Activated CD4-positive, alpha-beta T cell treated with anti-CD3 and anti-CD28 coated beads, Interleukin-2, amount 50 U/mL, for 16 hours (primary cell): ENCODE measurements around the gene SLC1A5.
A peak's percentile ranks its signal among the peaks of the same experiment; 100 is the strongest.
"Not testable (repeated sequence)": the region's sequence is repeated elsewhere in the genome, so short reads cannot be mapped to it uniquely, and the experiment has no call there.

Source experiments
- DNase-seq: peaks from one replicate; pipeline ENCODE4 v3.0.0-alpha.2; 2020

SLC1A5 gene

DNA sequence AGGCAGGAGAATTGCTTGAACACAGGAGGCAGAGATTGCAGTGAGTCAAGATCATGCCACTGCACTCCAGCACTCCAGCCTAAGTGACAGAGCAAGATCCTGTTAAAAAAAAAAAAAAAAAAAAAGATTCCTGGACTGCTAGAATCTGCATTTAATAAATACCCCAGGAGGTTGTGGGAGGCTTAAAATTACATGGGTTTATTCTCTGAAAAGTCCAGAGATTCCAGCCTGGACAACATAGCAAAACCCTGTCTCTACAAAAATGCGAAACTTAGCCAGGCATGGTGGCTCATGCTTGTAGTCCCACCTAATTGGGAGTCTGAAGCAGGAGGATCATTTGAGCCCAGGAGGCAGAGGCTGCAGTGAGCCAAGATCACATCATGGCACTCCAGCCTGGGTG is 9.5 kb upstream of the SLC1A5 start:
- no peak for DNase-seq

DNA sequence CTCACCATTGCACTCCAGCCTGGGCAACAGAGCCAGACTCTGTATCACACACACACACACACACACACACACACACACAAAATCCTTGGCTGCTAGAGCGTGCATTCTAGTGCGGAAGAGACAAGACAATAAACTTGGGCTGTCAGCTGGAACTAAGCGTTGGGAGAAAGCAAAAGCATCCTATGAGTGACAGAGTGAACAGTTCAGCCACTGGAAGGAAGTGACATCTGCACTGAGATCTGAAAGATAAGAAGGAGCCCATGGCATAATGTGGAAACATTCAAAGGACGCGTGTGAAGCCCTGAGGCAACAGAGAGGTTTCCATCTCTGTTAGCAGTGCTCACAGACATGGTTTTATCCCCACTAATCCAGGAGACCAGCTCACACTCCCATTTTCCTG is 3.5 kb upstream of the SLC1A5 start:
- peak; percentile 66 for DNase-seq

DNA sequence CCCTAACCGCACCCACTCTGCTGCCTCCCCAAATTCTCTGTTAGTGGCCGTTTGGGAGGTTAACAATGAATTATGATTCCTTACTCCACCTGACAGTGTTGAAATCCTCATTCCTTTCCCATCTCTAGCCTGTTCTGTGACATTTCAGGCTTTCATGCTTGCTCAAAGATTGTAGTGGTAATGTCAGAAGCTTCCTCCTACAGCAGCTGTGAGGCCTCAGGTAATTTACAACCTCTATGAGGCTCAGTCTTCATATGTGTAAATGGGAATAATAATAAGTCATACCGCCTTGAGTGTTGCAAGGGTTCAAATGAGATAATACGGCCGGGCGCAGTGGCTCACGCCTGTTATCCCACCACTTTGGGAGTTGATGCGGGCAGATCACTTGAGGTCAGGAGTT is 977 bp upstream of the SLC1A5 start:
- DNase-seq = no peak

DNA sequence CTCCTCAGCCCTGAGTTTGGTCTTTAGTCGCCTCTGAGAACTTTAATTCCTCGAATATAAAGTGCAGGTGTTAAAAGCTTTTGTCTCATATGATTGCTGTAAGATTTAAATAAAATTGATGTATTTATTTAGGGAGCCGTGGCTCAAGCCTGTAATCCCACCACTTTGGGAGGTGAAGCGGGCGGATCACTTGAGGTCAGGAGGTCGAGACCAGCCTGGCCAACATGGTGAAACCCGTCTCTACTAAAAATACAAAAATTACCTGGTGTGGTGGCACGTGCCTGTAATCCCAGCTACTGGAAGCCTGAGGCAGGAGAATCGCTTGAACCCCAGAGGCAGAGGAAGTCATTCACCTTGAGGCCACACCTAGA is 559 bp upstream of the SLC1A5 start:
- DNase-seq = no peak

DNA sequence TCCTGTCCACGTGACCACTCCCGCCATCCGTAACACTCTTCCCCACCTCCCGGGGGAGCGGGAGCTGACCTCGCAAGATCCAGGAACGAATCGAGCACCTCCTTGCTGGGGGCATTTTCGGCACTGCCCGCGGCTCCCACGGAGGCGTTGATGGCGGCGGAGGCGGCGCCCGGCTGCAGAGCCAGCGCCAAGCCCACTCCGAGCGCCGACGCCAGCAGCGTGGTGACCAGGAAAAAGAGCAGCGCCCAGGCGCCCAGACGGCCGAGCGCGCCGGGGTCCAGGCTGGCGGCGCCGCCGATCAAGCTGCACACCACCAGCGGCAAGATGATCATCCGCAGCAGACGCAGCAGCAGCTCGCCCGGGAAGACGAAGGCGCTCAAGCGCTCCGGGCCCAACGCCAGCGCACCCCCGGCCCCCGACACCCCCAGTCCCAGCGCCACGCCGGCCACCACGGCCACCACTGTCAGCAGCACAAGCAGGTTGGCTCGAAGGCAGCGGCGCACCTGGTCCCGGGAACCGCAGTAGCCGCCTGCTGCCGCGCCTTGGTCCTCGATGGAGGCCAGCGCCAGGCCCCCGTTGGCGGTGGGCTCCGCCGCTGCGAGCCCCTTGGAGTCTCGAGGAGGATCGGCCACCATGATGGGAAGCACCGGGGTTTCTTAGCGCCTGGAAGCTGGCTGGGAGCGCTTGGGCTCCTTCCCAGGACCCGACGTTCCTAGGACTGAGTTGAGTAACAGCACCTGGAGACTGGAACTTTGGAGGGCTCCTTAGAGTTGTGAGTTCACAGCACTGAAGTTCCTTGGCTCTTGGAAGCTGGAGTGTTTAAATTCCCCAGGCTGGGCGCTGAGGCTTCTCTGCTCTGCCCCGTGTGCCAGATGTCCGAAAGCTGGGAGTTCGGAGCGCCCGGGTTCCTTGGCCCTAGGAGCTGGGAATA is 798 bp downstream of the SLC1A5 start:
- peak; percentile 44 for DNase-seq

DNA sequence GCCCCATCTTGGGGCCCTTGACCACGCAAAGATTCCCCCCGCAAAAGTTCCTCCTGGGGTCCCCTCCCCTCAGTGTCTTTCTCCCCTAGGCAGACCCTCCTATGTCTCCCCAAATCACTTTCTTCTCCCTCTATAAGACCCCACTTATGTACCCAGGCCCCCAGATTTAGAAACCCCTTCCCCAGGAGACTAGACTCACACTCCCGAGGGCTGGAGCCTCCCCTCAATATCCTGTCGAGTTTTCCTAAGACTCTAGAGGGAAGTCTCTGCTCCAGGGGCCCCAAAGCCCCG is 1.4 kb downstream of the SLC1A5 start:
- no peak for DNase-seq

DNA sequence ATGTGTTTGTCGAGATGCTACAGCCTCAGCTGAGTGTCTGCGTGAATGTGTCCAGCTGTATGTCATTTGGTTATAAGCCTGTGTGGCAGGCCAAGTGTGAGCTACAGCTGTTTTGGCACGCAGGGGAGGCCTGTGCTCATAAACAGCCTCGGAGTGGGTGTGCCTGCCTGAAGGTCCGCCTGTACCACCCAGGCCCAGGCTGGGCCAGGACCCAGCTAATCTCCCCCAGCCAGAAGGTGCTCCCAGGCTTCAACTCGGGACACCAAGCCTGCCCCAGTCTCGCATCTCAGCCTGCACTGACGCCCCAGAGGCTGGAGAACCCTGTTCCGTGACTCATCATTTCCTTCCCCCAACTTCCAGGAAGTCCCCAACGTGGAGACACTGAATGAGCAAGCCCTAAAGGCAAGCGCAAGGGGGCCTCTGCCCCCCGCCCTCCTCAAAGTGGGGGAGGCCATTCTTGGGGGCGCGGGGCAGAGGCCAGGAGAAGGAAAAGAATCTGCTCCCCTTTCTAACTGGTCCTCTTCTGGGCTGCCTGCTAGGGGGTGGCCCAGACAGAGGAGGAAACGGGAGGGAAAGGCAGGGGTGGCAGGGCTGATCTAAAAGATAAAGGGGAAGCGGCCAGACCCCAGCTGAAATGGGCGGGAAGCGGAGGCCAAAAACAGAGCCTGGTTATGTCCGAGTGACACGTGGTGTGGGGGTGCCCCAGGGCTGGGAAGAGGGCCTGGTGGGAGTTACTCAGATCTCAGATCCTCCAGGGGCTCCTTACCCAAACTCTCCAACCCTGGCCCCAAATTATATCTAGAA is 2.0 kb downstream of the SLC1A5 start:
- peak; percentile 95 for DNase-seq

DNA sequence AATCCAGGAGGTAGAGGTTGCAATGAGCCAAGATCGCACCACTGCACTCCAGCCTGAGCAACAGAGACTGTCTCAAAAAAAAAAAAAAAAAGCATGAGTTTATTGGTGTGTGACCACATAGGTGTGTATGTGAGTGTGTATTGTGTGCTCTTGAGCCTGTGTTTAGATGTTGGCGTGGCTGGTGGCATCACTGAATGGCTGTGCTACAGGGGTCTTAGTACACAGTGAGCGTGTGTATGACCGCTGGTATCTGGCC is 2.5 kb downstream of the SLC1A5 start:
- no peak for DNase-seq

DNA sequence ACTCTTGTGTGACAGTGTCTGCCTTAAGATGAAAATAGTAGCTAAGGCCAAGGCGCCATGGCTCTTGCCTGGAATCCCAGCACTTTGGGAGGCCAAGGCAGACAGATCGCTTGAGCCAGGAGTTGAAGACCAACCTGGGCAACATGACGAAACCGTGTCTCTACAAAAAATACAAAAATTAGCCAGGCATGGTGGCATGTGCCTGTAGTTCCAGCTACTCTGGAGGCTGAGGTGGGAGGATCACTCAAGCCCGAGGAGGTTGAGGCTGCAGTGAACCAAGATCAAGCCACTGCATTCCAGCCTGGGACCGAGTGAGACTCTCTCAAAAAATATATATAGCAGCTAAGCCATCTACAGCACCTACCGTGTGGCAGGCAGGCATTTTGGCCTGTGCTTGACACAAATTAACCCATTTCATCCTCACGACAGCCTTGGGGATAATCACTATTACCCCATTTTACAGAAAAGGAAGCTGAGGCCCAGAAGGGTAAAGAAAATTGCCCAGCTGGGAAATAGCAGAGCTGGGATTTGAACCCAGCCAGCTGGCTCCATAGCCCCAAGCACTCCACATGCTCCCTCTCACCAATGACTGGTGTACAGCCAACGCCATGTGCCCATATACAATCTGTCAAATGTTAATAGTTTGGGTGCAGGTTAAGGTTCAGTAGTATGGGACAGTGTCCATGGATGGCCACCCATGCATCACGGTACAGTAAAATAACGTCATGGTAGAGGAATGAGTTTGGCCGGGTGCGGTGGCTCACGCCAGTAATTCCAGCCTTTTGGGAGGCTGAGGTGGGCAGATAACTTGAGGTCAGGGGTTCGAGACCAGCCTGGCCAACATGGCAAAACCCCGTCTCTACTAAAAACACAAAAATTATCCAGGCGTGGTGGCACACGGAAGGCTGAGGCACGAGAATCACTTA is 3.1 kb downstream of the SLC1A5 start:
- peak; percentile 20 for DNase-seq

DNA sequence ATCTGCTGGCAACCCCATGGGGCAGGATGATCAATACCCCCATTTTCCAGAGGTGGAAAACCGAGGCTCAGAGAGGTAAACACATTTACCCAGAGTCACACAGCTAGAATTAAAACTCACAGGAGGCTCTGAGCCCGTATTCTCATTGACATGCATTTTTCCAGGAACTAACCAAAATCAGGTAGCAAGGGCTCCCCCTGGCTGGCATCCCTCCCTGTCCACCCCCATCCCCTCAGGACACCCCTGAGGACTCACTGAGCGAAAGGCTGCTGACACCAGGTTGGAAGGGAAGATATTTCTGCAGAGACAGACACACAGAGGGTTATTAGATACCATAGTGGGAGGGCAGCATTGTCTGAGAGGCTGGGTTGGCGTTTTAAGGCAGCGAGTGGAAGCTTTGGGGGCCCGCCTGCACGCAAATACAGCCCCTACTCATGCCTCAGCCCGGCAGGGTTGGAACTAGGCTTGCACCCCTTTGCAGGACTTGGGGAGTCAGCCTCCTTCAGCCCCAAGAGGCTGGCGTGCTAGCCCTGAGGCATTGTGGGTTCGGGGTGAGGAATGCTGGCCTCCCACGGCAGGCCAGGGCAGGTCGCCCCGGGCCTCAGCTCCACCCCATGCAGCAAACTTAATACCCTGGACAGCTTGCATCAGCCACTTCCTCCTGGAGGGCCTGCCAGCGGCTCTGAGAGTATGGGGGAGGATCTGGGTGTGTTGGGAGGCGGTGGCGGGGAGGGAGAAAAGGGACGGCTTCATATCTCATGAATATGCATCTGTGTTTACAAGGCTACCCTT is 3.9 kb downstream of the SLC1A5 start:
- DNase-seq = peak; percentile 93

DNA sequence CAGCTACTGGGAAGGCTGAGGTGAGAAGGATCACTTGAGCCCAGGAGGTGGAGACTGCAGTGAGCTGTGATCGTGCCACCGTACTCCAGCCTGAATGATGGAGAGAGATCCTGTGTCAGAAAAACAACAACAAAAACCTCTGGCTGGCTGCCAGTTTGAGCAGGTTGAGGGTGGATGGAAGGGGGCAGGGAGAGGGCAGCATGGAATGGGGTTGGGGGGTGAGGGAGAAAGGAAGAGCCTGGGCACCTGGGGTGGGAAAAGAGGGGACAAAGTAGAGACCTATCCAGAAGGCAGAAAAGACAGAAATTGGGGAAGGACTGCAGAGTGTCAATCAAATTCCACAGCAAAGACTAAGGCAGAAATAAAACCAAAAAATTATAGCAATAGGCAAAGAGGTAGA is 4.7 kb downstream of the SLC1A5 start:
- DNase-seq = no peak

DNA sequence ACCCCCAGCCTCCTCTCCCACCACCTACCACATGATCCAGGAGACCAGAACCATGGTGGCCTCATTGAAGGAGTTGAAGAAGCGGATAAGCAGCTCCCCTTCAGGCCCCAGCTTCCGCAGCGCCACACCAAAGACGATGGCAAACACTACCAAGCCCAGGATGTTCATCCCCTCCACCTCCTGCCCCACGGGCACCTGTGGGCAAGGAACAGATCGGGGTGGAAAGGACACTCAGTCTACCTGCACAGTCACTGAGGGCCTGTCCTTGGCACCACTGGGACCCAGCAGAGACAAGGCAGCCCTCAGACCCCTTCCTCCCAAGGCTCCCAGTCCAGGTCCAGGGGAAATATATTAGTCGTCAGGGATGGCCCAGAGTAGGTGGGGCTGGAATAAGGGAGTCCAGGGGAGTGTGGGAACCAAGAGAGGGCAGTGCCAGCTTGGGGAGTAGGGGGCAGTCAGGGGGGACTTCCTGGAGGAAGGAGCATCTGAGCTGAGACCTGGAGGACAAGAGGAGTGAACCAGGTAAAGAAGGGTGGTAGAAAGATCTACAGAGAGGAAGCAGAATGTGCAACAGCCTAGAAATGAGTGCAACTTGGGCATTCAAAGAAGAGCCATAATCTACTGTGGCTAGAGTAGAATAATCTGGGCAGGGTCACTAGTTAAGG is 5.9 kb downstream of the SLC1A5 start:
- no peak for DNase-seq

DNA sequence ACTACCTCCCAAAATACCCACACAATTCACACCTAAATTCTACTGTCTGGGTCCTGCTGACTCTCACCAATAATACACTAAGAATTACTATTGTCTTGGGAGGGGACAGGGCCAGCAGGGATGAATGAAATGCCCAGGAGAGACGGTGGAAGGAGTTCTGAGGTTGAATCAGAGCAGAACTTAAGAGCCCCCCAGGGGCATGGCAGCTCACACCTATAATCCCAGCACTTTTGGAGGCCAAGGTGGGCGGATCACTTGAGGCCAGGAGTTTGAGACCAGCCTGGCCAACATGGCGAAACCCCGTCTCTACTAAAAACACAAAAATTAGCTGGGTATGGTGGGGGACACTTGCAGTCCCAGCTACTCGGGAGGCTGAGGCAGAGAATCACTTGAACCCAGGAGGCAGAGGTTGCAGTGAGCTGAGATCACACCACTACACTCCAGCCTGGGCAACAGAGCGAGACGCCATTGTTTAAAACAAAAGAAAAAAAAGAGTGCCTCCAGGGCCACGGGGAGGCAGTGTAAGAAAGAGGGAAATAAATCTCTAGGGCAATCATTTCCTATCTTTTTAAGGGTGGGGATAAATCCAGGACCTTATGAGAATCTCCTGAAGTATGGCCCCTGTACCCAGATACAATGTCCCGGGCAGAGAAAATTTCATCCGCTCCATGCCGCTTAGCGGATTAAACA is 10.3 kb downstream of the SLC1A5 start:
- DNase-seq = not testable (repeated sequence)

DNA sequence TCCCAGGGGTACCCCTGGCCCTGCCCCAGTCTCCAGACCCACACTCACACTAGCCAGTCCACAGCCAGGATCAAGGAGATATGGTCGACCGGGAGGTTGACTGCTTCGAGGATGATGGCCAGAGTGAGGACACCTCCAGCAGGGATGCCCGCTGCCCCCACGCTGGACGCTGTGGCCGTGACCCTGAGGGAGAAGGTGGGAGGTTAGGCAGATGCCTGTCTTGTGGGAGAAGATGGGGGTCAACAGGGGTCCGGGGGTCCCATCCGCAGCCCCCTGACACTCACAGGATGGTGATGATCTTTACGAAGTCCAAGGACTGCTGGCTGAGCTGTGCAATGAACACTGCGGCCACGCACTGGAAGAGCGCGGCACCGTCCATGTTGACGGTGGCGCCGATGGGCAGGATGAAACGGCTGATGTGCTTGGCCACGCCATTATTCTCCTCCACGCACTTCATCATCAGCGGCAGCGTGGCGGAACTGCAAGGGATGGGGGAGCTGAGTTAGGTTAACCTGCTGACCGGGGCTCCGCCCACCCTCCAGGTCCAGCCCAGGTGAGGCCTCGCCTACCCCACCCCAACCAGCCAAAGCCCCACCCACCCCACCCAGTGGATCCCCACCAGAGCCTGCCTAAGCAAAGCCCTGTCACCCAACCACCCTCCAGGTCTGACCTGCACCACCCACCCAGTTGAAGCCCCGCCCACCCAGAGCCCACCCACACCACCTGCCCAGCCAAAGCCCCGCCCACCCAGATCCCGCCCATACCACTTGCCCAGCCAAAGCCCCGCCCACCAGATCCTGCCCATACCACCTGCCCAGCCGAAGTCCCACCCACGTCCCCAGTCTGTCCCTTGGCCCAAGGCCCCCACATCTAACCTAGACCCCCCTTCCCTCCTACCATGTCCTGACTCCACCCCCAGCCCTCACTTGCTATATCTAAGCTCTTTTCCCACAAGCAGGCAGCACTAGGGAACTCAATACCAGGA is 11.2 kb downstream of the SLC1A5 start:
- peak; percentile 26 for DNase-seq

DNA sequence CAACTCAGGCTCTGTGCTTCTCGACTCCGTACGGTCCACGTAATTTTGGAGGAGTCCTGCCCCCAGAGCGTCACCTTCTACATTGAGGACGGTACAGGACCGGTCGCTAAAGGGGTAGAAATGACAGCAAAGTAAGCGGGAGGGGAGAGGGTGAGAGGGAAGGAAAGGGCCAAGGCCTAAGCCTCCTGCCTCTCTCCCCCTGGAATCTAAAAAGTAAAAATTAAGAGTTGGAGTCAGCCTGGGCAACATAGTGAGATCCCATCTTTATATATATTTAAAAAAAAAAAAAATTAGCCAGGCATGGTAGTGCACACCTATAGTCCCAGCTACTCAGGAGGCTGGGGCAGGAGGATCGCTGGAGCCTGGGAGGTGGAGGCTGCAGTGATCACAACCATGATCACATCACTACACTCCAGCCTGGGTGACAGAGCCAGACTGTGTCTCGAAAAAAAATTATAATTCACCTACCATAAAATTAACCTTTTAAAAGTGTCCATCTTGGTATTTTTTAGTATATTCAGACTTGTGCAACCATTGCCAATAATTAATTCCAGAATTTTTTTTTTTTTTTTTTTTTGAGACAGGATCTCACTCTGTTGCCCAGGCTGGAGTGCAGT is 12.6 kb downstream of the SLC1A5 start:
- DNase-seq = no peak

DNA sequence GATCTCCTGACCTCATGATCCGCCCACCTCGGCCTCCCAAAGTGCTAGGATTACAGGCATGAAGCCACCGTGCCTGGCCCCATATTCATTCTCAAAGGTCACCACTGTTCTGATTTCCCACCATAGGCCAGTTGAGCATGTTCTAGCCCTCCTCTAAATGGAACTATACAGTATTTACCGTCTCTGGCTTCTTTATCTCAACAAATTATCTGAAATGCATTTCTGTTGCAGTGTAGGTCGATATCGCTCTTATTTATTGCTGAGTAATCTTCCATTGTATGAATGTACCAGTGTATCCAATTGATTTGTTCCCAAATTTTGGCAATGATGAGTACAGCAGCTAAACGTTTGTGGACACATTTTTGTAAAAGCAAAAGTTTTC is 15.4 kb downstream of the SLC1A5 start:
- DNase-seq = no peak

DNA sequence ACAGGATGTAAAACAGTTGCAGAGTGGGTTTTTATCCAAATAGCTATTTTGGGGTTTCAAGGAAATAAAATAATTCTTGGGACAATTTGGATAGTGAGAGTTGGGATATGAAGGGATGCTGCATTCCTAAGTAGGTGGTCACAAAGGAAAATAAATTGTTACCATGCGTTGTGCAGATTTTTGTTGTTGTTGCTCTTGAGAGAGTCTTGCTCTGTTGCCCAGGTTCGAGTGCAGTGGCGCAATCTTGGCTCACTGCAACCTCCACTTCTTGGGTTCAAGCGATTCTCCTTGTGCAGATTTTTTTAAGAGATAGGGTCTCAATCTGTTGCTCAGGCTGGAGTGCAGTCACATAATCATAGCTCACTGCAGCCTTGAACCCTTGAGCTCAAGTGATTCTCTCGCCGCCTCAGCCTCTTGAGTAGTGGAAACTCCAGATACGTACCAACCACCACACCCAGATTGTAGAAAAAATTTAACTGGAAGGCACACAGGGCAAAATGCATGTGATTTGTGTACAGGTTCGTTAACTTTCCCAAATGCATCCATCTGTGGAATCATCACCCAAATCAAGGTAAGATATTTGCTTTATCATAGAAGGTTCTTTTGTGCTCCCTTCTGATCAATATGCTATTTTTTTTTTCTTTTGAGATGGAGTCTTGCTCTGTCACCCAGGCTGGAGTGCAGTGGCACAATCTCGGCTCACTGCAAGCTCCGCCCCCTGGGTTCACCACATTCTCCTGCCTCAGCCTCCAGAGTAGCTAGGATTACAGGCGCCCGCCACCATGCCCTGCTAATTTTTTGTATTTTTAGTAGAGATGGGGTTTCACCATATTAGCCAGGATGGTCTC is 16.0 kb downstream of the SLC1A5 start:
- DNase-seq = no peak

DNA sequence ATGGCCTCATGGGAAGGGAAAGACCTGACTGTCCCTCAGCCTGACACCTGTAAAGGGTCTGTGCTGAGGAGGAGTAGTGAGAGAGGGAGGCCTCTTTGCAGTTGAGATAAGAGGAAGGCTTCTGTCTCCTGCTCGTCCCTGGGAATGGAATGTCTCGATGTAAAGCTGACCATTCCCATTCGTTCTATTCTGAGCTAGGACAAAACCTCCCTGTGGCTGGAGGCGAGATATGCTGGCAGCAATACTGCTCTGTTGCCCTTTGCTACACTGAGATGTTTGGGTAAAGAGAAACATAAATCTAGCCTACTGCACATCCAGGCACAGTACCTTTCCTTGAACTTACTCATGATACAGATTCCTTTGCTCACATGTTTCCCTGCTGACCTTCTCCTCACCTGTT is 19.6 kb downstream of the SLC1A5 start:
- DNase-seq = not testable (repeated sequence)
